IPS-18c (cell line): ENCODE results near the gene OXCT1.
"Not testable (repeated sequence)": the region's sequence is repeated elsewhere in the genome, so short reads cannot be mapped to it uniquely, and the experiment has no call there.

Experiments
- H3K4me3 ChIP-seq: 2 replicates; pipeline ENCODE4 v1.7.0; 2013; ENCODE audit warnings: low read depth, mild to moderate bottlenecking, low read length, moderate library complexity; ENCODE audit not compliant: insufficient read depth
- H3K9me3 ChIP-seq: one replicate; pipeline ENCODE4 v1.6.1; 2013; ENCODE audit warnings: mild to moderate bottlenecking, low read length, moderate library complexity; ENCODE audit not compliant: control insufficient read depth, insufficient read depth

OXCT1 gene

GRCh38 chr5:41768692-41769091, 101.5 kb downstream of the OXCT1 start:
- no peak overlapping the region for H3K4me3 ChIP-seq
- H3K9me3 ChIP-seq = no peaks in the 10 kb centered on the region

- no peak overlapping the region for H3K4me3 ChIP-seq
- no peaks in the 10 kb centered on the region for H3K9me3 ChIP-seq
Observed at GRCh38 chr5:41764650-41765049, 105.6 kb downstream of the OXCT1 start.

- H3K4me3 ChIP-seq = no peak overlapping the region
- H3K9me3 ChIP-seq = no peaks in the 10 kb centered on the region
Observed at GRCh38 chr5:41763574-41763973, 106.7 kb downstream of the OXCT1 start.

GRCh38 chr5:41763081-41763480, 107.1 kb downstream of the OXCT1 start:
- no peaks in the 10 kb centered on the region for H3K9me3 ChIP-seq
- no peak overlapping the region for H3K4me3 ChIP-seq

- Histone ChIP-seq H3K9me3 (no peaks in the 10 kb centered on the region), H3K4me3 (no peak overlapping the region)
Observed at GRCh38 chr5:41762426-41762825, 107.8 kb downstream of the OXCT1 start.

- Histone ChIP-seq H3K4me3 (no peak overlapping the region), H3K9me3 (no peaks in the 10 kb centered on the region)
Observed at GRCh38 chr5:41761663-41762062, 108.6 kb downstream of the OXCT1 start.

- Histone ChIP-seq H3K9me3 (no peaks in the 10 kb centered on the region), H3K4me3 (no peak overlapping the region)
Observed at GRCh38 chr5:41755705-41756104, 114.5 kb downstream of the OXCT1 start.

- Histone ChIP-seq H3K9me3 (no peaks in the 10 kb centered on the region), H3K4me3 (no peak overlapping the region)
Observed at GRCh38 chr5:41754857-41755256, 115.4 kb downstream of the OXCT1 start.

GRCh38 chr5:41751867-41752266, 118.4 kb downstream of the OXCT1 start:
- H3K9me3 ChIP-seq = no peaks in the 10 kb centered on the region

GRCh38 chr5:41748631-41749030, 121.6 kb downstream of the OXCT1 start:
- H3K4me3 ChIP-seq = no peak overlapping the region

More at GRCh38 chr5:41751867-41752266, 118.4 kb downstream of the OXCT1 start:
- no peak overlapping the region for H3K4me3 ChIP-seq

GRCh38 chr5:41747708-41748107, 122.5 kb downstream of the OXCT1 start:
- H3K9me3 ChIP-seq = no peaks in the 10 kb centered on the region
- H3K4me3 ChIP-seq = no peak overlapping the region

More at GRCh38 chr5:41748631-41749030, 121.6 kb downstream of the OXCT1 start:
- H3K9me3 ChIP-seq = no peaks in the 10 kb centered on the region

GRCh38 chr5:41747301-41747700, 122.9 kb downstream of the OXCT1 start:
- no peaks in the 10 kb centered on the region for H3K9me3 ChIP-seq
- no peak overlapping the region for H3K4me3 ChIP-seq

- H3K4me3 ChIP-seq, H3K9me3 ChIP-seq: not testable (repeated sequence)
Observed at GRCh38 chr5:41742608-41743007, 127.6 kb downstream of the OXCT1 start.

- no peak overlapping the region for H3K4me3 ChIP-seq
- H3K9me3 ChIP-seq = no peaks in the 10 kb centered on the region
Observed at GRCh38 chr5:41738710-41739354, 131.4 kb downstream of the OXCT1 start.

GRCh38 chr5:41736641-41737040, 133.6 kb downstream of the OXCT1 start:
- Histone ChIP-seq H3K9me3 (no peaks in the 10 kb centered on the region), H3K4me3 (no peak overlapping the region)

GRCh38 chr5:41735213-41735612, 135.0 kb downstream of the OXCT1 start:
- no peaks in the 10 kb centered on the region for H3K9me3 ChIP-seq

GRCh38 chr5:41729381-41729780, 140.8 kb downstream of the OXCT1 start:
- not testable (repeated sequence) for H3K4me3 ChIP-seq, H3K9me3 ChIP-seq

More at GRCh38 chr5:41735213-41735612, 135.0 kb downstream of the OXCT1 start:
- H3K4me3 ChIP-seq = no peak overlapping the region

GRCh38 chr5:41728281-41728680, 141.9 kb downstream of the OXCT1 start:
- Histone ChIP-seq H3K4me3 (no peak overlapping the region), H3K9me3 (no peaks in the 10 kb centered on the region)

- no peak overlapping the region for H3K4me3 ChIP-seq
- no peaks in the 10 kb centered on the region for H3K9me3 ChIP-seq
Observed at GRCh38 chr5:41722359-41722950, 147.8 kb downstream of the OXCT1 start.
